HG02588 (cell line): ENCODE results near the gene ZC3H4.
"Not testable (repeated sequence)": the region's sequence is repeated elsewhere in the genome, so short reads cannot be mapped to it uniquely, and the experiment has no call there.

Experiments
- ATAC-seq: cut with Tn5 transposase; IDR thresholded peaks from one replicate; pipeline ENCODE4 v1.9.1; 2021; ENCODE audit warnings: mild to moderate bottlenecking, moderate library complexity; ENCODE audit not compliant: unreplicated experiment

The ZC3H4 gene

DNA sequence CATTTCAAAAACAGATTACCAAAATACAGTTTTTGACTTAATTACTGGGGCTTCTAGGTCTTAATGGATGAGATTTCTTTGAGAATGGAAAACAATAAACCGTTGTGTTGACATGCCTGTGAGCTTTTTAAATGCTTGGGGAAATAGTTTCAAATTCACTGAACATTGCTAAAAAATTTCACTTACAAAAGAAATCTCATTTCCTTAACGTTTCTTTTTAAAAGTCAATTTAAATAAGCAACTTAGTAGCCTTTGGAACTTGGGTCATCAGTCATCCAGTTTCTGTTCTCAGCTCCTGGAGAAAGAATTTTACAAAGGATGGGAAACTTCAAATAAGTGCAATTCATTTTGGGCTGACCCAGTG, 4.4 kb downstream of the ZC3H4 start:
- ATAC-seq: no peak

DNA sequence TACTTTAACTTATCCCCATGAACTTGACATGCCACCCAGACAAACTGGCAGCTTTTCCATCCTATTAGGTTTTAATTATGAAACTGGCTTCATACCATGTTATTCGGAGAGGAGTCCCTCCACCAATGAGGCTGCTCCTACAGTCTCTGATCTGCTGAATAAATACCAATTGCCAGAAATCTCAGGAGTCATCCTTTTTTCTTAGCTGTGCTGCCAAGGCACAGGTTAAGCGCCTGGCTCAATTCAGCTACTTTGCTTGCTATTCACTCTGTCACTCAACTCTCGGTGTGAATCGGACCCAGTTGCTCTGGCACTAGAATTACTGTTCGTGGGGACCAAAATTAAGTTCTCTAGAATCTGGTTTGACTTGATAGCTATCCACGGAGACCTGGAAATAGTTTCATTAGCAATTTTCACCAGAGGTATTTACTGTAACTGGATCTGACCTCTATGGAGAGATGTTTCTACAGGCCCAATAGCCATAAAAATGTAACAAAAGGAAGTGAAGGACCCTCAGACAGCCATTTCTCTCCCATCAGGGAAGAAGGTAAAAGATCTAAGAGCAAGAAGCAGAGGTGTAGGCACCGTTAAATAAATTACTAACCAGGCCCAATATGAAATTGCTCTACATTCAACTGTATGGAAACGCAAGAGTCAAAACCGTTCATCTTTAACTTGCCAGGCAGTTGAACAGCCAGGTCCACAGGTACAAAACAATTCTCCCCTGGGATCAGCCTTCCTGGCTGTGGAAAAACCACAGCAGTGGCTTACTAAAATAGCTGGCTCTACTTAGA, 5.4 kb downstream of the ZC3H4 start:
- ATAC-seq: no peak

DNA sequence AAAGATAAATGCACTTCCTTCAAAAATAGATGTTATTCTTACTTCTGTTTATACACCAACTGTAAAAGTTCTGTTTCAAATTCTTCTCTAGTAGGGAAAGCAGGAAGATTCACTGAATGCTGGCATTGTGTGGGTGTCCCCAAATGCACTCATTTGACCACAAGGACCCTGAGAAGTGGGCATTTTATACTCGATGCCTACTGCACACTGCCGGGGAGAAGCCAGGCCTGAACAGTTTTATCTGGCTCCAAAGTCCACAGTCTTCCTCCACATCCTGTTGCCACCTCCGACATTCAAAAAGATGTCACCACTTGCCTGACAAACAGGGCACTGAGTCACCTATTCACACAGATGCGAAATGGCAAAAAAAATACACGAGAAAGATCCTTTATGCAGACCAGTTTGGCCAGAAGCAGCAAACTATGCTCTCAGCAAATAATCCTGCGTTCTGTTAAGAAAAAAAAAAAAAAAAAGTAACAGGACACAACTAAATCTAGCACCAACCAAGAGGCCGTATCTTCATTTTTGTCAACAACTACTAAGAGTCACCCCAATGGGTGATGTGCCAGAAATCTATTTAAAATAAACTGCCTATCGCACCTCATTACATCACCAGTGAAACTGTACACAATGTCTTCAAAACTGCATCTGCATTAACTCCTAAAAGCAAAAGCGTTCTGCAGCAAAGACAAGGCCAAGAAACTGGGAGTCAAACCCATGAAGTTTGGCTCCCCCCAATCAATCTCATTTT, 6.2 kb downstream of the ZC3H4 start:
- no peak for ATAC-seq

DNA sequence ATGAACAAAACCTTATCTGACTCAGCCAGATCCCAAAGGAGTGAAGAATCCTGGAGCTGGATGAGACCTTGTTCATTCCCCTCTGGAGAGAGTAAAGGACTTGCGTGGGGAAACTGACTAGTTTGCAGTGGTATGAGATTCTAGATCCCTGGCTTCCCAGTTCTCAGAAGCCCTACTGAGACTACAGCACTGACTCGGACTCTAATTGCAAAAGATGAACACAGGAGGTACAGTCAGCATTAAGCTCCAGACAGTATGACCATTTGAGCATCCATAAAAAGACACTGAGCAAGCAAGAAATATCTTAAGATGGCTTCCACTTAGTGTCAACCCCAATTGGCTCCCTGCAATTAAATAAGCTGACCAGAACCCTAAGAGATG, 6.8 kb downstream of the ZC3H4 start:
- no peak for ATAC-seq

DNA sequence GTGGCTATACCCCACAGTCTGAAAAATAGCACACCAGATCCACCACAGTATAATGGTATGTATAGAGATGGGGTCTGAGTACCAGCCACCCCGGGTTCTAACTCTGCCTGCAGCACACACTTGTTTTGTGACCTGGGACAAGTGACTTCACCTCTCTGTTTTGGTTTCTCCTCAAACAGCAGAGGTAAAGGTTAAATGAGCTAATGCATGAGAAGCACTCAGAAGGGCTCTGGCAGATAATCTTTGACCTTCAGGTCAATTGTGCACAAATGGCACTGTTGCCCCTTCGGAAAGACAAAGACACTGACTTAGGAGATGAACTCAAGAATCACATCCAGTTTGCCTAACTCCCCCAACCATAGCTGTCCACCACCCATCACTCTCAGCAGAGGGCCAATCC, 7.7 kb downstream of the ZC3H4 start:
- no peak for ATAC-seq

DNA sequence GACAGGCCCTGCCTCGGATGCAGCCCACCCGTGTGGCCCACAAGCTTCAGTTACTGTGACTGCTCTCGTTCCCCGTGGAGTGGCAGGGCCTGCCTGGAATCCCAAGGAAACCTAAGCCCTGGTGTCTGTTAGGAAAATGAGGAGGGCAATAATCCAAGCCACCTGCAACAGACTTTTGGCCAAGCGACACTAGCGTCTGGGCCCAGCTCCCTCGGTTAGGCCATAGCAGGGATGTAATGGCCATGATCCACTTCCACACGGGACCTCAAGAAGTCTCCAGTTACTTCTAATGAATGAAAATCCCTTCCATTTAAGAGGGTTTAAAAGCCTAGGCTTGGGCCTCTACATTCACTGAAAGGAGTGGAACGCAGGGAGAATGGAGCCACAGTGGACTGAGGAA, 8.9 kb downstream of the ZC3H4 start:
- ATAC-seq: no peak

DNA sequence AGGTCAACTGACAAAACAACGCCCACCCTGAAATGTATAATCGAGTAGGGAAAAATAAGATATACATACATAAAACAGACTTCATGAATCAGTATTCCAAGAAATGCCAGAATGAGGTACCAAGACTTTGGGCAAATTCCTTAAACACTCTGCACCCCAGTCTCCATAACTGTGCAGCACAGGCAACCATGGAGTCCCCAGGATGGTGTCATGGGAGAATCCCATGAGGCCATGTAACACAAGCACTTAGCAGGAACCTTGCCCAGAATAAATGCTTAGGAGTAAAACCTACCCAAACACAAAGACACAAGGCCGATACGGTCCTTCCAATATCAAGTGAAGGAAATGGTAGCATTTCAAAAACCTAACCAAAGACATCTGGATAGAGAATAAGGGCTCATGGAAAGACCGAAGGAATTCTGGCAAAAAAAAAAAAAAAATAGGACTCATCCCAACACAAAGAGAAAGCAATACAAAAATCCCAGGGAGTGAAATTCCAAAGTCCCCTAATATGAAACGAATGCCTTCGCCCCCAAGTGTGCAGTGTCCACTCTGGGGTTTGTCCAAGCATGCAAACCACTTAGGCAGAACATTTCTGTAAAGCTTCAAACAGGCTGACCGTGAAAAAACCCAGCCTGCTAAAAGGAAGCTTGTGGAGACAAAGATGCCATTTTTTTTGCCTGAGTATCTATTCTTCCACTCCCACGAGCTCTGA, 11.1 kb downstream of the ZC3H4 start:
- ATAC-seq: no peak

DNA sequence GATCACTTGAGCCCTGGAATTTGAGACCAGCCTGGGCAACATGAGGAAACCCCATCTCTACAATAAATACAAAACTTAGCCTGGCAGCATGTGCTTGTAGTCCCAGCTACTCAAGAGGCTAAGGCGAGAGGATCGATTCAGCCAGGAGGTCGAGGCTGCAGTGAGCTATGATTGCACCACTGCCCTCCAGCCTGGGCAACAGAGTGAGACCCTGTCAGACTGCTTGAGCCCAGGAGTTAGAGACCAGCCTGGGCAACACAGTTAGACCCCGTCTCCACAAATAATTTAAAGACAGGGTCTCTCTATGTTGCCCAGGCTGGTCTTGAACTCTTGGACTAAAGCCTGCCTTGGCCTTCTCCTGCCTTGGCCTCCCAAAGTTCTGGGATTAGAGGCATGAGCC, 12.5 kb downstream of the ZC3H4 start:
- ATAC-seq: not testable (repeated sequence)

DNA sequence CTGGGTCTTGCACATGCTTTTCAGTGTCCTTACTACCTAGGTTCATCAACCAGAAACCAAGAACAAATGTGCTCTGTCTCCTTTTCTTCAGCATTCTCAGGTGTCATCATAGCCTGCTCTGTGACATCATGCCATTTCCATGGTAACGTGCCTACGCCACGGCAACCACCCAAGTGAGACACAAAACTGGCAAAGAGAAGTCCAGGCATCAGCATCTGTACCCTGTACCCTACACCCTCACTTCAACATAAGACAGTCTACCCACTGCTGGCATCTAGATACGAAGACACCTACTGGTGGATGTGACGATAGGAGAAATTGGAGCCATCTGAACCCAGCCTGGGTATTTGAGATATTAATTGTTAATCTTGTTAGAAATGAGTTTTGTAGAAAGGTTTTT, 13.3 kb downstream of the ZC3H4 start:
- ATAC-seq: no peak

DNA sequence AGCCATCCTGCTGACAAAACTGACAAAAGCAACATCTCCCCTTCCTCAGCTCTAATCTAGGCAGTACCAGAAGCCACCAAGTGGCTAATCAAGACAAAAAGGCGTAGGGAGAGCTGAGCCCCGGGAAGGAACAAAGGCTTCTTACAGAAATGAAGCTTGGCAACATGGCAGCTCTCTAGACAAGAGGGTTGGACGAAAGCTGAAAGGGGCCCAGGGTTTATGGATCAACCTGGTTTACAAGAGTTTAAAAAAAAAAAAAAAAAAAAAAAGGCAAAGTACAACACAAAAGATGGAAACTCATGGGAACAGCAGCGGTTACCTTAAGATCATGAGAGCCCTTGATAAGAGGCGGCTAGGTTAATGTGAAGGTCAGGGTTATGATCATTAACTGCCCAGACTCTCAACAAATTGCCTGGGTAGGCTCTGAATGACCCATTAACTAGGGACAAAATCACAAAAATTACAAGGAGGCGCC, 14.0 kb downstream of the ZC3H4 start:
- no peak for ATAC-seq

DNA sequence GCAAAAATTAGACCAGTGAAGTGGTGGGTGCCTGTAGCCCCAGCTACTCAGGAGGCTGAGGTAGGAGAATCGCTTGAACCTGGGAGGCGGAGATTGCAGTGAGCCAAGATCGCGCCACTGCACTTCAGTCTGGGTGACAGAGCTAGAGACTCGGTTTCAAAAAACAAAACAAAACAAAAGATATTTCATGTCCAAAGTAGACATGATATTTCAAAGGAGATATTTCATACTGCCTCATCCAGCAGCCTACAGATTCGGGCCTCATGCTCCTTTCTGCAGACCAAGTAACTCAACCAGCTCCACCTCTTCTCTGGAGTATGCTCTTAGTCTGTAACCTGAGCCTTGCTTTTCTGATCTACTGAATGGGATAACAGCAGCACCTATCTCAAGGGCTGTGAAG, 15.0 kb downstream of the ZC3H4 start:
- no peak for ATAC-seq

DNA sequence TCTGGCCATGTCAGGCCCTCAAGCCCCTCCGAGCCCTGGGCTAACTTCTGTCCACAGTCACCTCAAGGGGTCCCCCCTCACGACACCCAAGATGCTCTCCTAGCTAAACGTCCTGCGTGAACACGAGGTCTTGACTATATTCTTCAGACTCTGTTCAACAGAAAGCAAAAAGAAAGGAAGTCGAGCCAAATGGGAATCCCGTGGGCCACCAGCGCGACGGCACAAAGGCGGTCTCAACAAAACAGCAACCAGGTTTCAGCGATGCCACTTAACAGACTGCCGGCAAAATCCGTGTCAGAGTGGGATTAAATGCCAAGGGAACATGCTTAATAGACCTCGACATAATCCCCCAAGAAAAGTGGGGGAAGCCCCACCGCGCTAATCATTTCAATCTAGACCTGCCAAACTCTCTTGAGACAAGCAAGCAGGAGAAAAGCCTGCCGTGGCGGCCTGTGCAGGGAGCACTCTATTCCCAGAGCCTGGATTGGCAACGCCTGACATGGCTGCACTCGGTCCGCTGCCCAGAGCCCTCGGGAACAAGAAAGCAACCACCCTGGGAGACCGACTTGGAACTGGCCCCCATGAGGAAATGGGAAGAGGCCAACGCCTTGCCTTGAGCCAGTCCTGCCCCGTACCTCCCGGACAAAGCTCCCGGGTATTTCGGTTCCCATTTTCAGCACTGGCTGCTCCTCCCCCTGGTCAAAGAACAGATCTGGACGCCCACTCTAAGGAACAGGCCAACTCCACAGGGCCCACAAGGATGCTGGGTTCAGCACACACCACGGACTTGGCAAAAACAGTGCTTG, 16.0 kb downstream of the ZC3H4 start:
- ATAC-seq: no peak

DNA sequence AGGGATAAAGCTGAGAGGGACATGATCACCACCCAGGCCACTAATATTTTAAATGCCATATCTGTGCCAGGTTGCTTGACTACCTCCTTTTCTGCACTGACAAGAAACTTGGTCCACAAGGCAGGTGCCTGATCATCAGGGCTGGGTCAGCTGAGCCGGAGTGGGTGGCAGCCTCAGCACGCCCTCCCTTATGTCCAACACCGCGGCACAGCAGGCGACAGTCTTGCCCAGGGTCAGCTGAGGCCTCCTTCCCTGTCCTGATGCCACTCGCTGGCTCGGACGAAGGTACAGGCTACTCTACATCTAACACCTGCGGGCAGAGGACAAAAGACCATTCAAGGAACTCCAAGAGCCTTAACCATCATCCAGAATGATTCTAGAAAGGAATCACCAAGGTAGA, 16.9 kb downstream of the ZC3H4 start:
- ATAC-seq: no peak

DNA sequence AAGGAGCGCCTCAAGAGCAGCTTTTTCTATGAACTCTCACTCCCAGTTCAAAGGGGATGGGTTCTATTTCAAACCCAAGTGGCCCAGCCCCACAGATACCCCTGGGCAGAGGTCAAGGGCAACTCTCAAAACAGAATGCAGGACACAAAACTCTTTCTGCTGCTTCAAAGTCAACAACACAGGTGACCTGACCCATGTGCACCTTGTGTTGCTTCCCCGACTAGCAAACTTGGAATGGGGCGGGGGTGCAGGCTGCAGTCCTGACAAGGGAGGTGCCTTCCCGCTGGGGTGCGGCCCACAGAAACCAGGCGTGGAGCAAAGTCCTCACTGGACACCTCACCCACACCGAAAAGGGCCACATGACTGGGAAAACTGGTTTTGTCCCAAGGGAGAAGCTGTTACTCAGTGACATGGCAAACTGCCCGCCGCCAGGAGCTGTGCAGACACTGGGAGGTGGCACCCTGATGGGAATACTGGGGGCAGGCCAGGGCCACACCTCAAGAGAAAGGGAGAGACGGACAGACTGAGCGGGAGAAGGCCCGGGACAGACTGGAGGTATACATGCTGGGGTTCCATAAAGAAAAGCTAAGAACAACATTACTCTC, 17.4 kb downstream of the ZC3H4 start:
- no peak for ATAC-seq

DNA sequence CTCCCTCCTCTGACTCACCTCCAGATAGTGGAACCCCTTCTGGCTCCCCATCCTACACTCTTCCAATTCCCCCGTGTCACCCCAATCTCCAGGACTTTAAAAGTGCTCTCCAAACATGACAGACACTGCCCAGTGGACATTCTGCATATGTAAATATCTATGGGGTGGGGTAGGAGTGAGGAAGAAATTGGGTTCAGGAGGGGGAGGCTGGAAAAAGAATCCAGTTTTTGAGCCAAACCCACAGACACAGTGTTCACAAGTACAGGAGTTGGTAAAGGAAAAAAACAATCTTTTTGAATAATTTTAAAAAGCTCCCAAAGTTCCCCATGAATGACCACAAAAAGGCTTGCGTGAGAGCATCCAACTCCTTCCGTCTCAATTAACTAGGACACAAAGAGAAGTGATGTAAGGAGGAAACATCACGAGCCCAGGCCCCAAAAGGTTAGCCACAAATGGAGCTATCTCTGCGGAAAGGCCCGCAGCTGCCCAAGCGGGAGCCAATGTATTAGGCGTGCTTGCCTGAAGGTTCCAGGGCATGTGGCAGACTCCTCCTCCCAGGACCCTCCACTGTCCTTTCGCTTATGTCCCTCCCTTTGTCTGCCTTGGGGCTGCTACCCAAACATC, 18.0 kb downstream of the ZC3H4 start:
- ATAC-seq: no peak

DNA sequence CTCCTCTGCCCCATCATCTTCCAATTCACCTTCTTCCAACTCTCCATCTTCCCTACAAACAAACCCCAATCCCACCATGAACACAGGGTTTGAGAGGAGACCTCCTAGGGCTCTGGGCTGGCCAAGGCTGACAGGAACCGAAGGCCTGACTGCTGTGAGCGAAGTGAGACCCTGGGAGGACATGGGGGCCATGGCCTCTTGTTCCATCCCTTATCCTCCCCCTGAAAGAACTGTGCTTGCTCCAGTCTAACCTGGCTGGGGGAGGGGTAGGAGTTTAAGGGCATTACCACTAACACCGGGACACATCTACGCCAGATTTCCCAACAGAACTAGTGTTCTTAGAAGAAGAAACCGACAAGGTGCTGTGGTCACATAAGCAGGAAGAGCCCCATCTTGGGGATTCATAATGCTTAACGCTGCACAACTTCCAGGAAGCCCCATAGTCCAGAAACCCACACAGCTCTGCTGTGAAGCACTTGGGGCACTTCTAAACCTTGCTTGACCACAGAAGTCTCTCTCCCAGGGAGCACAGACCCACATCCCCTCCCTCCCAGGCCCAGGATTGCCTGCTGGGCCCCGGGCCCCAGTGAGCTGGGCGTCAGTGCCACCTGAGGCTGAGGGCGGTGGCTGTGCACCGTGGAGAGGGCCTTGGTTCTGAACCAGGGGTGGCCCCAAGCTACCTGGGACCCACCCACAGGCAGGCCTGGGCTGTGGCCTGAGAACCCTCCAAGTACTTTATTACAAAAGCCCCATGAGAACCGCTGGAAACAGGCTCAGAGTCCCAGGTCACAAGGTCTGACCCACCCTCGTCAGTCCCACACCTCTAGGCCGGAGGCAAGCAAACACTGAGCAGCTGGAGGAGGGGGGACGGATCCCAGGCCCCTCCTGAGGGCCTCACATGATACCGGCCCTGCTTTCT, 18.8 kb downstream of the ZC3H4 start:
- ATAC-seq: no peak

DNA sequence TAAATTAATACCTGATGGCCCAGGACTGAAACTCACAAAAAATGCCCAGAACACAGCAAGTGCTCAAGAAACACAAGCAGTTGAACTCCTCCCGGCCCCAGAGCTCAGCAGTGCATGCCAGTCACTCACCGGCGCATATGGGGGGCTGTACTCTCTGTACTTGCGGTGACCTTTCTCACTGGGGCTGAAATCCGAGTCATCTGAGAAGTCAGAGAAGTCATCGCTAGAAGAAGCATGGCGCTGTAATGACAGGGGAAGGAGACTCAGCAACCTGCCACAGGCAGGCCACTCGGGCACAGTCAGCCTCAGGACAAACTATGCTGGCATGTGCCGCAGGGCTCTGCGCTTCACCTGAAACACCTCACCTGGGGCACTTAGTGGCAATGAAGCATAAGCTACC, 19.7 kb downstream of the ZC3H4 start:
- ATAC-seq: peak; percentile 48

DNA sequence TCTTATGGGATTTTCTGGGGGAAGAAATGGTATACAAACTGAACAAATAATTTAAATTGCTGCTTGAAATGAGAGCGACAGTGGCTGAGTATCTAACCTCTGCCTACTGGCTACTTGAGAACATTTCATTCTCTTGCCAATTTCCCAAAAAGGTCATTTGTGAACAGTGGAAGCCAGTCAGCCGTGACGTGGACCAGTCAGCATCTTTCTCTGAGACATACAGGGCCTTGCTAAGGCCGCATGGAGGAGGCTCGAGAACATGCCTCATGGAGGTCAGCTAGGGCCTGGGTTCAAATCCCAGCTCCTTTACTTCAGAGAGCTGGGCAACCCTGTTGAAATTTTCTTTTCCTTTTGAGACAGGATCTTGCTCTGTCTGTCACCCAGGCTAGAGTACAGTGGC, 20.3 kb downstream of the ZC3H4 start:
- ATAC-seq: no peak

DNA sequence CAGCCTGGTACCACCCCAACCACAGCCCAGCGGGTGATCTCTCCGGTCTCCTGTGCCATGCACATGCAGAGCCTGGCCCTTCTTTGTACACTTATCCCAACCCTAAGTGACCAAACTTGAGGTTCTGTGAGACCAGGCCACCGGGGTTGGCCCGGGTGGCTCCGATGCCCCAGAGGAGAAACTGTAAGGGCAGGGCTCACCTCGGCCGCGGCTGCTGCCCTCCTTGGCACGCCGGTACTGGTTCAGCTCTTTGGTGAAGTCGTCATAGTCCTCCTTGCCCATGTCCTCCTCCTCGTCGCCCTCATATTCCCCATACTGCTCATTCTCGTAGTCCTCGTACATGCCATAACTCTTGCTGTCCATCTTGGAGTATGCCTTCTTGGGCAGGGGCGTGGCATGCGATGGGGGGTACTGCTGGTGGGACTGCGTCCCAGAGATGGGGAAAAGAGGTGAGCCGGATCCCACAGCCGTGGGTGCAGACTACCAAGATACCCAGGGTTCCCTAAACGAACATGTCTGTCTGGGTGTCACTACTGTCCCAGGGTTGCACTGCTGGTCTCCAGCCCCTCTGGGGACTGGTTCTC, 23.7 kb downstream of the ZC3H4 start:
- ATAC-seq: no peak
